Measurements from ENCODE around the gene TTLL5. TPM values are rescaled to one million over a fixed set of nuclear protein-coding genes. Genes with fewer than 3 reads are reported as not detected.

The TTLL5 gene
- total and polyA plus RNA-seq, 2 of the 13 experiments (the other 11 are each of a cell fraction or from before 2014, with no cell fraction given) = 11.8 to 18.8 TPM

GRCh38 chr14:75821831-75822521 is 160.9 kb downstream of the TTLL5 start:
- H3K4me3 ChIP-seq (replicated peaks in 1 of 3; ENCODE audit: insufficient read depth in 1 of 3, low read depth in 2 of 3, low read length in 3 of 3) = no peak overlapping the region
- DNase-seq (ENCODE audit: low spot score) (no peak), ATAC-seq (no peak), FAIRE-seq (no peak)
- CTCF ChIA-PET (ENCODE audit: low intra/inter-chr PET ratio, low total read pairs) = no interaction called here
- no TSS peak for BruUV-seq (replicated peaks)
- peaks cover 38% of the 10 kb centered on the region for H3K4me1 ChIP-seq (ENCODE audit: insufficient read depth, low read length)
- H3K27me3 ChIP-seq (ENCODE audit: control insufficient read depth in 1 of 2, insufficient read depth in 2 of 2, low read length in 2 of 2) = no peaks in the 10 kb centered on the region
- H4K20me1 ChIP-seq (ENCODE audit: insufficient read depth, low read length) = no peaks in the 10 kb centered on the region
- H3K9me3 ChIP-seq (ENCODE audit: low read length) = no peaks in the 10 kb centered on the region
- in situ Hi-C loops (cut with HindIII; ENCODE audit: extremely low pct_ligation_motif_present, low pct_unique_long_range_greater_than_20kb) (no loop called here), intact Hi-C loops (cut with micrococcal nuclease; ENCODE audit: unreplicated experiment) (loop anchor here (10.0 kb wide), 1 partner anchor 163 kb away; the partner anchor contains the start of genes IFT43 and TGFB3)
- H3K27ac ChIP-seq (ENCODE audit: extremely low read length, insufficient read depth, low read length) = no peak overlapping the region
- H2AFZ ChIP-seq (ENCODE audit: low read length) = no peak overlapping the region
- POLR2A ChIA-PET = no interaction called here
- no peaks in the 10 kb centered on the region for H3K79me2 ChIP-seq (ENCODE audit: insufficient read depth, low read length)
- 94% methylated on average over 2 of the region's 2 CpGs for WGBS (ENCODE audit: low lambda C conversion rate)
- no peak overlapping the region for H3K9ac ChIP-seq (ENCODE audit: insufficient read depth, low read depth, low read length)
- H3K4me2 ChIP-seq (ENCODE audit: low read depth, low read length) = no peak overlapping the region
- H3K36me3 ChIP-seq (replicated peaks in 1 of 2; ENCODE audit: control insufficient read depth in 1 of 2, insufficient read depth in 2 of 2, low read length in 2 of 2) = peaks cover 4 to 20% of the 10 kb centered on the region in 2 experiments; a peak in 4 of 5 replicates
- TF ChIP-seq NR2F6 (IDR thresholded peaks at IDR 0.05) (peak; percentile 61), NR2F6 (CRISPR knock-in tag; IDR thresholded peaks at IDR 0.05) (no peak), ZBTB7A (CRISPR knock-in tag; IDR thresholded peaks at IDR 0.05) (no peak), JARID2 (CRISPR knock-in tag; IDR thresholded peaks at IDR 0.05; ENCODE audit: insufficient replicate concordance) (no peak), DRAP1 (CRISPR knock-in tag; IDR thresholded peaks at IDR 0.05) (no peak), FOXJ3 (CRISPR knock-in tag; IDR thresholded peaks at IDR 0.05; ENCODE audit: borderline replicate concordance) (no peak), TEAD2 (CRISPR knock-in tag; IDR thresholded peaks at IDR 0.05) (no peak), HHEX (CRISPR knock-in tag; IDR thresholded peaks at IDR 0.05) (peak; percentile 61), ZNF569 (CRISPR knock-in tag; IDR thresholded peaks at IDR 0.05; ENCODE audit: borderline replicate concordance) (no peak), NR2F2 (IDR thresholded peaks at IDR 0.05; ENCODE audit: borderline replicate concordance, low read depth) (0 out of 2 replicates have a peak, but pooled peaks have one; percentile 46), ZBED4 (CRISPR knock-in tag; IDR thresholded peaks at IDR 0.05; ENCODE audit: borderline replicate concordance) (no peak), MED8 (CRISPR knock-in tag; IDR thresholded peaks at IDR 0.05; ENCODE audit: insufficient replicate concordance) (no peak), CSRNP1 (CRISPR knock-in tag; IDR thresholded peaks at IDR 0.05) (no peak), HIC2 (CRISPR knock-in tag; IDR thresholded peaks at IDR 0.05; ENCODE audit: low read depth) (no peak), STAT5B (CRISPR knock-in tag; IDR thresholded peaks at IDR 0.05) (no peak), KDM4B (CRISPR knock-in tag; IDR thresholded peaks at IDR 0.05) (no peak), TCF7 (IDR thresholded peaks at IDR 0.05; ENCODE audit: low read depth) (0 out of 2 replicates have a peak, but pooled peaks have one; percentile 16), IKZF4 (CRISPR knock-in tag; IDR thresholded peaks at IDR 0.05; ENCODE audit: borderline replicate concordance, low read depth, not compliant biosample characterization) (no peak)
